GM12872 (cell line): ENCODE results near the gene SUPT6H.

Experiments
- TF ChIP-seq, protein P1 (sequence below): IDR thresholded peaks from 3 replicates; pipeline ENCODE4 v1.5.1; 2011; ENCODE audit warnings: low read depth, mild to moderate bottlenecking, low read length, moderate library complexity; ENCODE audit not compliant: insufficient read depth

The SUPT6H gene

DNA sequence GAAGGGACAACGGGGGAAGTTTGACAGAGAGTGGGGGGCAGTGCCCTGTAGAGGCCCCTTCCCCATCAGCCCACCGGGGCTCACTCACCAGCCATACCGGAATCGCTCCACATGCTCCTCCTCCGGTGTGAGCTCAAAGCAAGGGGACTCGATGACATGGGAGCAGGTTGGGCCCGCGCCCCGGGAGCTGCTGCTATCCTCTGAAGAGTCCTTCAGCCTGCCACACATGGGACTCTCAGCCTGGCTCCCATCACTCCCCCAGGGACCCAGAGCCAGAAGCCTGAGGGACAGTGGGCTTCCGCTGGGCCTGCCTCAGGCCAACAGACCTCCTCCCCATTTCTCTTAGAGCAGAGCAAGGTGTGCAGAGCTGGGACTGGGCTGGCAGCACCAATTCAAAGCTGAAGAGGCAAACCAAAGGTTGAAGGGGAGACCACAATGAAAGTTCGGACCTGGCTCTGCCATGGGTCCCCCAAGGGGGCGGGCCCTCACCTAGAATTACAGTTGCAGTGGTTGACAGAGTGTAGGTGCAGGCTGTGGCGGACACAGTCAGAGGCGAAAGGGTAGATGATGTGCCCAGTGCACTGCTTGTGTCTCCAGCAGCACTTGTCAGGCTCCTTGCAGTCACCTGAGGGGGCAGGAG, 42.3 kb downstream of the SUPT6H start:
- TF ChIP-seq, protein P1, sequence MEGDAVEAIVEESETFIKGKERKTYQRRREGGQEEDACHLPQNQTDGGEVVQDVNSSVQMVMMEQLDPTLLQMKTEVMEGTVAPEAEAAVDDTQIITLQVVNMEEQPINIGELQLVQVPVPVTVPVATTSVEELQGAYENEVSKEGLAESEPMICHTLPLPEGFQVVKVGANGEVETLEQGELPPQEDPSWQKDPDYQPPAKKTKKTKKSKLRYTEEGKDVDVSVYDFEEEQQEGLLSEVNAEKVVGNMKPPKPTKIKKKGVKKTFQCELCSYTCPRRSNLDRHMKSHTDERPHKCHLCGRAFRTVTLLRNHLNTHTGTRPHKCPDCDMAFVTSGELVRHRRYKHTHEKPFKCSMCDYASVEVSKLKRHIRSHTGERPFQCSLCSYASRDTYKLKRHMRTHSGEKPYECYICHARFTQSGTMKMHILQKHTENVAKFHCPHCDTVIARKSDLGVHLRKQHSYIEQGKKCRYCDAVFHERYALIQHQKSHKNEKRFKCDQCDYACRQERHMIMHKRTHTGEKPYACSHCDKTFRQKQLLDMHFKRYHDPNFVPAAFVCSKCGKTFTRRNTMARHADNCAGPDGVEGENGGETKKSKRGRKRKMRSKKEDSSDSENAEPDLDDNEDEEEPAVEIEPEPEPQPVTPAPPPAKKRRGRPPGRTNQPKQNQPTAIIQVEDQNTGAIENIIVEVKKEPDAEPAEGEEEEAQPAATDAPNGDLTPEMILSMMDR = no peak

DNA sequence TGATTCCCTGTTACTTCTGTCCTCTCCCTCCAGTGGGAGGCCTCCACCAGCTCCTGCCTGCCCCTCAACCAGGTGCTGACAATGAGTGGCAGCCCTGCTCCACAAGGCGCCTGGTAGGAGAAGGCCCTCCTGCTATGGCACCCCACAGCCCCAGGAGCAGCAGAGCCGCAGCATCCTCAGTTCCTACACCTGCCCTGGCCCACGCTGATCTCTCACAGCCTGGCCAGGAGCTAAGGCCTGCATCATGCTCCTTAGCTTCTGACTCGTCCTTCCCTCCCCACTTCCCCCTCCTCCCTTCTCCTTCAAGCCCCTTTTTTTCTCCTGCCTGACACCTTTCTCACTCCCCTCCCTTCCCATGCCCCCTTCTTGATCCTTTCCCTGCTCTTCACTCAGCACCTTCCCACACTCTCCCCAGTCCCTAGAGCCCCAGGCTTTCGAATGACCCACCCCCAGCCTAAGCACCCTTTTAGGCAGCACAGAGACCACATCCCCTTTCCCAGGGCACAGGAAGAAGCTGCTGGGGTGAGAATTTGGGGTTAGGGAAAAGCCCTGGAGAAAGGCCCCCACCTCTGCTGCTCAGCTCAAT, 43.2 kb downstream of the SUPT6H start:
- TF ChIP-seq, protein P1 = no peak

DNA sequence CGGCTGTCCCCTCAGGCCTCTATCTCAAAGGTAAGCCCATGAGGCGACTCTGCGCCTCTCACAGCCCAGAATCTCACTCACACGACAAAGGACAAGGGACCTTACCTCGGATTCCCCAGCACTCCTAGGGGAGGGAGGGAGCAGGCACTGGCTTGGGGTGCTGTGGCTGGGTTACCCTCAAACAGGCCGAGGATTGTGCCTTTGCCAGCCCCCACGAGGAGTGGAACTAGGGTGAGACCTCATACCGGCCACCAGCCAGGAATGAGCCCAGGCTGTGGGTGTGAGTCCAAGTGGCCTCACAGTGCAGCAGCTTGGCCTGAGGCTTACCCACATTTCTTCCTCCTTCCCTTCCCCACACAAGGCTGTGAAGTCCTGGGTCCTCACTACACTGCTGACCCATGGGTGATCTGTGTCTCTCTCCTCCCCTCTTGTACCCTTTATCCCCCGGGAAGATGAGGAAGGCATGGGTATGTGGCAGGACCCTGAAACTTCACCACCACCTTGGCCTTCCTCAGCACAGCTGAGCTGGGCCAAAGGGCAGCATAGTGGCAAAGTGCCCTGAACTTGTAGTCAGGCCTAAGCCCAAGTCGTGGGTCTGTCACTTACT, 43.8 kb downstream of the SUPT6H start:
- TF ChIP-seq, protein P1 = no peak

DNA sequence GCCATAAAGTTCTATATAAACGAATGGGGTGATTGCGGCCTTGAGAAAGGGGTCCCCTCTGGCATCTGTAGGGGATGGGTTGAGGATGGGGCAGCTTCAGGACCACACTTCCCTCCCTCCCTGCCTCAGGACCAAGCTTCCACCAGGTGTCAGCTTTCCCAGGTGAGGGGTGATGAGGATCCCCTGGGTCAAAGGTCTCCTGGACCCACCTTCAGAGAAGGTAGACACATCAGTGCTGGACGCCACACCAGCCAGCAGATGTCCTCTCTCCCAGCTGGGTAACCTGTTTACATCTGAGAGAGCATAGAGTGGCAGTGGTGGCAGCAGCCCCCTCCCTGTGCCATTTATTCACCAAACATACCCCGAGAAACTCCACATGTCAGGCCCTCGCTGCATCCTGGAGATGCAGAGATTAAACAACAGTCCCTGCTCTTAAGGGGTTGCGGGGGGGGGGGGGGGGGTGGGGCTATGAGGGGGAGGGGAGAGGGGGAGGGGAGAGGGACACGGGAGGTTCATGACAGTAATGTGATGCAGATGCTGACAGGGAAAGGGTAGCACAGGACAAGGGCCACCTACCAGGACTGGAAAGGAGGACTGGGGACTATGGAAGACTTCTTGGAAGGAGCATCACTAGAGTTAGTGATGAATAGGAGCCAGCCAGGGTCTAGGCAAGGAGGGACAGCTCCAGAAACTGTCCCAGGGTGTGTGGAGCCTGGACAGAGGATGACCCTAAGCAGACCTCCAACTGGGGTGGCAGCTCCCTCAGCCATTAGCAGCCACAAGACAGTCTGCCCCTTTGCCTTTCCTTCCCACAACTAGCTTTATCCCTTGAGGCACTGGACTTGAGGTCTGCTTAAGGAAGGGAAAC, 44.7 kb downstream of the SUPT6H start:
- TF ChIP-seq, protein P1 = no peak

DNA sequence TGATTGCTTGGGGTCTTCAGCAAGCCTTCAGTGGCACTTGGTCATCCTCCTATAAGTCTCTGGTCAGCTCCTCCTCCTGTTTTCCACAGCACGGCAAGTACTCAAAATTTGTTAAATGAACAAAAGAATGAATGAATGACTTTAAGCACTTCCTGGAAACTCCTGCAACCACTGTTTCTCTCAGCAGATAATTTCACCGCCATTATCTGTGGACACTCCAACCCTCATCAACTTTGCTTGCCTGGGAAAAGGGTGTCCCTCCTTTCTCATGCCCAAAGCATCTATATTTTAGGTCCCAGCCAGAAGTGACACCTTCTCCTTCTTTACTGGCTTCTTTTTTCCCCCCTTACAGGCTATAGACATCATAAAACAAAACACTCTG, 45.3 kb downstream of the SUPT6H start:
- TF ChIP-seq, protein P1 = no peak

DNA sequence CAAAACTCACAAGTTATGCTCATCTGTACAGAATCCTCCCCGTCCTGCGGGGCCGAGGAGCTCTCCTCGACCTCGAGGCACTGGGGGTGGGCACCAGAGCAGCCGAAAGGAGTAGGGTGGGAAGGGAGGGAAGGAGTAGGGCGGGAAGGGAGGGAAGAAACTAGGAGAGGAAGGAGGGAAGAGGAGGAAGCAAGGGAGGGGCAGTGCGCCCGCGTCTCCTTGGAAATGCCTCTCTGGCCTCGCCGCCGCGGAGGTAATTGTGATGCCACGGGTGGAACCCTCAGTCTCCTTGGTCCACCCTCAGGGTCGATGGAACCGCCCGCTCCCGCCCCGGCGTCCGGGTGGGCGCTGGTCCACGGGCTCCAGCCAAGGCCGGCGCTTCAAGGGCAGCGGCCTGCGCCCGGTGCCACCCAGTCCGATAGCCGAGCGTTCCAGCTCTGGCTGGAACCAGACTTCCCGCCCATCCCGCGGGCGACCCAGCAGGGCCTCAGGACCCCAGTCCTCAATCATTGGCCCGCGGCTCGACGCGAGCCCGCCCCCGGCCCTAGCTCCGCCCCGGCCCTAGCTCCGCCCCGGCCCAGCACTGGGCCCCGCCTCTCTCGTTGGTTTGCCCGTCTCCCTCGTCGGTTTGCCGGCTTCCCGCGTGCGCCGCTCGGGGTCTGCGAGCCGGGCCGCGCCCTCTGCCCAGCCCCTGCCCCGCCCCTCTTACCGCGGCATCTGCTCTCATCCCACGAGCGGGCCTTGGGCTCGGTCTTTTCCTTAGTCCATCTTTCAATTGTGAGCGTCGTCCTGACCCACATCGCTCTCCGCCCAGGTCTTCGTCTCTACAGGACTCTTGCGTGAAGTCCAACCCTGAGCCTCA, 49.1 kb downstream of the SUPT6H start:
- TF ChIP-seq, protein P1 = no peak
